T-helper 17 cell (primary cell): Measurements from ENCODE around the gene PCDHGB7. TPM values are rescaled to one million over a fixed set of nuclear protein-coding genes. Genes with fewer than 3 reads are reported as not detected.
"Not testable (repeated sequence)": the region's sequence is repeated elsewhere in the genome, so short reads cannot be mapped to it uniquely, and the experiment has no call there.

Source experiments
- ATAC-seq: fragments of 150-1000 bp; cut with Tn5 transposase; 2 replicates; pipeline ENCODE4 v1.10.0; 2021; ENCODE audit warnings: mild to moderate bottlenecking, moderate library complexity
- DNase-seq, 3 donors: peaks; one replicate each; pipeline versions ENCODE4 v3.0.0 to v3.0.0-alpha.2; 2020 to 2021
- H3K9me3 ChIP-seq: one replicate; pipeline ENCODE4 v1.7.0; 2013; ENCODE audit warnings: low read length, mild to moderate bottlenecking; ENCODE audit not compliant: control insufficient read depth, poor library complexity, severe bottlenecking
- H3K27ac Mint-ChIP-seq: one replicate; pipeline ENCODE4 v1.8.0; 2022; ENCODE audit warnings: mild to moderate bottlenecking, moderate library complexity, mixed read lengths
- H3K27me3 Mint-ChIP-seq: one replicate; pipeline ENCODE4 v1.8.0; 2022; ENCODE audit warnings: mixed read lengths
- H3K36me3 Mint-ChIP-seq: one replicate; pipeline ENCODE4 v1.8.0; 2022; ENCODE audit warnings: low read depth, mixed read lengths
- H3K4me1 Mint-ChIP-seq: one replicate; pipeline ENCODE4 v1.8.0; 2022; ENCODE audit warnings: mild to moderate bottlenecking, mixed read lengths
- H3K4me3 Mint-ChIP-seq: one replicate; pipeline ENCODE4 v1.8.0; 2022; ENCODE audit warnings: mild to moderate bottlenecking, moderate library complexity, mixed read lengths
- total RNA-seq, 4 donors: library from RNA in 2 of 4; stranded (reverse) in 2 of 4; gene quantifications; one replicate each; pipeline ENCODE4 v1.2.3 and lab custom pipeline; 2022 to 2026

Gene PCDHGB7
- total RNA-seq: not detected
- 0 to 0.08 reads per million in 2 donors for total RNA-seq (lab: John Stamatoyannopoulos, UW)

DNA sequence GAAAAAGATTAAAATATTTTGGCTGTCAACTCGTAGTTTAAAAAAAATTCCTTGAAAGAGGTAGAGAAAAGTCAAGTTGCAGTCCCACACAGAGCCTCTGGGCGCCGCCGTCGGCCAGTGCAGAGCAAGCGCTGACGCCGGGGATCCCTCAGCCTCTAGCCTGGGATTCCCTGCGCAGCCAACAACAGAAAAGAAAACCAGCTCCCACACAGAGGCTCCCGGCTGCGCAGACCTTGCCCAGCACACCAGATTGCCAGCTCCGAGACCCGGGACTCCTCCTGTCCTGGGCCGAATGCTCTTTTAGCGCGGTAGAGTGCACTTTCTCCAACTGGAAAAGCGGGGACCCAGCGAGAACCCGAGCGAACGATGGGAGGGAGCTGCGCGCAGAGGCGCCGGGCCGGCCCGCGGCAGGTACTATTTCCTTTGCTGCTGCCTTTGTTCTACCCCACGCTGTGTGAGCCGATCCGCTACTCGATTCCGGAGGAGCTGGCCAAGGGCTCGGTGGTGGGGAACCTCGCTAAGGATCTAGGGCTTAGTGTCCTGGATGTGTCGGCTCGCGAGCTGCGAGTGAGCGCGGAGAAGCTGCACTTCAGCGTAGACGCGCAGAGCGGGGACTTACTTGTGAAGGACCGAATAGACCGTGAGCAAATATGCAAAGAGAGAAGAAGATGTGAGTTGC lies at the start of gene PCDHGB7:
PCDHGB7 (plus strand) TSS at position 184 of the 679 bp plus-strand sequence; CDS start at position 367, 183 bp downstream.
- Mint-ChIP-seq H3K27me3 (peaks cover 80% of the 10 kb centered on the region), H3K27ac (peak within 1 kb of the TSS; percentile 60), H3K4me3 (peak within 1 kb of the TSS; percentile 43)
- H3K36me3 Mint-ChIP-seq, H3K4me1 Mint-ChIP-seq, H3K9me3 ChIP-seq: not testable (repeated sequence)
- DNase-seq (peak in 1 of 3 donors; percentile 38), ATAC-seq (peak; percentile 63)

DNA sequence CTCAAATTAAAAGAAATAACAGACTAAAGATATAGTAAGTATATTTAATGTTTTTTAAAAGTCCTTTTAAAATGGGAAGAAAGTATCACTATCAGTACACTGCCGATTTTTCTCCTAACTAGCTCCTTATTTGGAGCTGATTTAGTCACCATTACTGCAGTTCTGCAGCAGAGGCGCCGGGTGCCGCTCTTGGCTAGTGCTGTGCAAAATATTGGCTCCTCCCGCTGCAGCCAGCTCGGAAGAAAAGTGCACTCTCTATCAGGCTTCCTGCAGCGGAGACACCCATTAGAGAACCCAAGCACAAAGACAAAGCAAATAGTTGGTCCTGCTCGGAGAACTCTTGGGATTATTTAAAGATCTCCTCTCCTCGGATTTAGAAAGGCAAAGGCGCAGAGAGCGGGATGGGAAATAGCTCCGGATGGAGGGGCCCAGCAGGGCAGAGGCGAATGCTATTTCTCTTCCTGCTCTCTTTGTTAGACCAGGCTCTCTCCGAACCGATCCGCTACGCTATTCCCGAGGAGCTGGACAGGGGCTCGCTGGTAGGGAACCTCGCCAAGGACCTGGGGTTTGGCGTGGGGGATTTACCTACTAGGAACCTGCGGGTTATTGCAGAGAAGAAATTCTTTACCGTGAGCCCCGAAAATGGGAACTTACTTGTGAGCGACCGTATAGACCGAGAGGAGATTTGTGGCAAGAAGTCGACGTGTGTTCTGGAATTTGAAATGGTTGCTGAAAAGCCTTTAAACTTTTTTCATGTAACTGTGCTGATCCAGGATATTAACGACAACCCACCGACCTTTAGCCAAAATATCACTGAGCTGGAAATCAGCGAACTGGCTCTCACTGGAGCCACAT lies 47.3 kb upstream of the PCDHGB7 start, which contains the start of gene PCDHGB3:
PCDHGB3 (plus strand) TSS at position 249 of the 855 bp plus-strand sequence; CDS start at position 402, 153 bp downstream.
- H3K36me3 Mint-ChIP-seq: peaks cover 5% of the 10 kb centered on the region
- H3K27me3 Mint-ChIP-seq: peaks cover 41% of the 10 kb centered on the region
- H3K4me3 Mint-ChIP-seq: peak within 1 kb of the TSS; percentile 82
- no peaks in the 10 kb centered on the region for H3K4me1 Mint-ChIP-seq
- no peak within 1 kb of the TSS for H3K27ac Mint-ChIP-seq
- peaks cover 12% of the 10 kb centered on the region for H3K9me3 ChIP-seq
- ATAC-seq: peak; percentile 83
- DNase-seq: no peak

DNA sequence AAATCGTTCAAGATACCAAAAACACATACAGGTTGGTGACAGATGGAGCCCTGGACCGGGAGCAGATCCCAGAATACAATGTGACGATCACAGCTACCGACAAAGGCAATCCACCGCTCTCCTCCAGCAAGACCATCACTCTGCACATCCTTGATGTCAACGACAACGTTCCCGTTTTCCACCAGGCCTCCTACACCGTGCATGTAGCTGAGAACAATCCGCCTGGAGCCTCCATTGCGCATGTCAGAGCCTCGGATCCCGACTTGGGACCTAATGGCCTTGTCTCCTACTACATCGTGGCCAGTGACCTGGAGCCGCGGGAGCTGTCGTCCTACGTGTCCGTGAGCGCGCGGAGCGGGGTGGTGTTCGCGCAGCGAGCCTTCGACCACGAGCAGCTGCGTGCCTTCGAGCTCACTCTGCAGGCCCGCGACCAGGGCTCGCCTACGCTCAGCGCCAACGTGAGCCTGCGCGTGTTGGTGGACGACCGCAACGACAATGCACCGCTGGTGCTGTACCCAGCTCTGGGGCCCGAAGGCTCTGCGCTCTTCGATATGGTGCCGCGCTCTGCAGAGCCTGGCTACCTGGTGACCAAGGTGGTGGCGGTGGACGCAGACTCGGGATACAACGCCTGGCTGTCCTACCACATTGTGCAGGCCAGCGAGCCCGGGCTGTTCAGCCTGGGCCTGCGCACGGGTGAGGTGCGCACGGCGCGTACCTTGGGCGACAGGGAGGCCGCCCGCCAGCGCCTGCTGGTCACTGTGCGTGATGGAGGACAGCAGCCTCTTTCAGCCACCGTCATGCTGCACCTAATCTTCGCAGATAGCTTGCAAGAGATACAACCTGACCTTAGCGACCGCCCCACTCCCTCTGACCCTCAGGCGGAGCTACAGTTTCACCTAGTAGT lies 45.7 kb upstream of the PCDHGB7 start:
- H3K4me1 Mint-ChIP-seq: no peaks in the 10 kb centered on the region
- peaks cover 5% of the 10 kb centered on the region for H3K9me3 ChIP-seq
- no peak overlapping the region for H3K4me3 Mint-ChIP-seq
- H3K36me3 Mint-ChIP-seq: peaks cover 2% of the 10 kb centered on the region
- H3K27ac Mint-ChIP-seq: peak overlapping the region; percentile 53
- DNase-seq (no peak), ATAC-seq (no peak)
- H3K27me3 Mint-ChIP-seq: peaks cover 27% of the 10 kb centered on the region

GRCh38 chr5:141373673-141374317 lies 43.7 kb upstream of the PCDHGB7 start, which contains the start of gene PCDHGA6:
Gene PCDHGA6, plus strand, starts transcription at chr5:141373891. Its CDS starts 193 bp downstream, at chr5:141374084.
- Mint-ChIP-seq H3K4me3 (peak within 1 kb of the TSS; percentile 33), H3K4me1 (no peaks in the 10 kb centered on the region), H3K27me3 (peaks cover 27% of the 10 kb centered on the region), H3K27ac (peak within 1 kb of the TSS; percentile 53), H3K36me3 (peaks cover 2% of the 10 kb centered on the region)
- H3K9me3 ChIP-seq: peaks cover 5% of the 10 kb centered on the region
- no peak for ATAC-seq
- DNase-seq: no peak

GRCh38 chr5:141374627-141375026 lies 42.9 kb upstream of the PCDHGB7 start:
- peaks cover 27% of the 10 kb centered on the region for H3K27me3 Mint-ChIP-seq
- H3K36me3 Mint-ChIP-seq: peaks cover 2% of the 10 kb centered on the region
- DNase-seq (no peak), ATAC-seq (no peak)
- no peak overlapping the region for H3K27ac Mint-ChIP-seq
- no peaks in the 10 kb centered on the region for H3K4me1 Mint-ChIP-seq
- H3K9me3 ChIP-seq: peaks cover 5% of the 10 kb centered on the region
- H3K4me3 Mint-ChIP-seq: no peak overlapping the region

DNA sequence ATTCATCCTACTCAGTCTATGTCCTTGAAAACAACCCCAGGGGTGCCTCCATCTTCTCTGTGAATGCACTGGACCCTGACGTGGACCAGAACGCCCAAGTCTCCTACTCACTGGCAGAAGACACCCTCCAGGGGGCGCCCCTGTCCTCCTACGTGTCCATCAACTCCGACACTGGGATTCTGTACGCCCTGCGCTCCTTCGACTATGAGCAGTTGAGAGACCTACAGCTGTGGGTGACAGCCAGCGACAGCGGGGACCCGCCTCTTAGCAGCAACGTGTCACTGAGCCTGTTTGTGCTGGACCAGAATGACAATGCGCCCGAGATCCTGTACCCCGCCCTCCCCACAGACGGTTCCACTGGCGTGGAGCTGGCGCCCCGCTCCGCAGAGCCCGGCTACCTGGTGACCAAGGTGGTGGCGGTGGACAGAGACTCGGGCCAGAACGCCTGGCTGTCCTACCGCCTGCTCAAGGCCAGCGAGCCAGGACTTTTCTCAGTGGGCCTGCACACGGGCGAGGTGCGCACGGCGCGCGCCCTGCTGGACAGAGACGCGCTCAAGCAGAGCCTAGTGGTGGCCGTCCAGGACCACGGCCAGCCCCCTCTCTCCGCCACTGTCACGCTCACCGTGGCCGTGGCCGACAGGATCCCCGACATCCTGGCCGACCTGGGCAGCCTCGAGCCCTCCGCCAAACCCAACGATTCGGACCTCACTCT lies 41.9 kb upstream of the PCDHGB7 start:
- H3K4me3 Mint-ChIP-seq, H3K27ac Mint-ChIP-seq, ATAC-seq, DNase-seq, H3K36me3 Mint-ChIP-seq, H3K9me3 ChIP-seq, H3K4me1 Mint-ChIP-seq: not testable (repeated sequence)
- H3K27me3 Mint-ChIP-seq: peaks cover 27% of the 10 kb centered on the region

GRCh38 chr5:141382469-141383294 lies 34.8 kb upstream of the PCDHGB7 start, which contains the start of gene PCDHGA7:
Gene PCDHGA7, plus strand, starts transcription at chr5:141382742. Its CDS starts 158 bp downstream, at chr5:141382900.
- peak within 1 kb of the TSS; percentile 42 for H3K4me3 Mint-ChIP-seq
- no peaks in the 10 kb centered on the region for H3K36me3 Mint-ChIP-seq
- no peak within 1 kb of the TSS for H3K27ac Mint-ChIP-seq
- peaks cover 47% of the 10 kb centered on the region for H3K27me3 Mint-ChIP-seq
- ATAC-seq: no peak
- H3K4me1 Mint-ChIP-seq: no peaks in the 10 kb centered on the region
- peaks cover 19% of the 10 kb centered on the region for H3K9me3 ChIP-seq
- no peak for DNase-seq

GRCh38 chr5:141383345-141383744 lies 34.1 kb upstream of the PCDHGB7 start:
- no peaks in the 10 kb centered on the region for H3K36me3 Mint-ChIP-seq
- no peak for ATAC-seq
- no peak for DNase-seq
- no peak overlapping the region for H3K4me3 Mint-ChIP-seq
- H3K9me3 ChIP-seq: peaks cover 19% of the 10 kb centered on the region
- no peaks in the 10 kb centered on the region for H3K4me1 Mint-ChIP-seq
- H3K27me3 Mint-ChIP-seq: peaks cover 49% of the 10 kb centered on the region
- no peak overlapping the region for H3K27ac Mint-ChIP-seq

DNA sequence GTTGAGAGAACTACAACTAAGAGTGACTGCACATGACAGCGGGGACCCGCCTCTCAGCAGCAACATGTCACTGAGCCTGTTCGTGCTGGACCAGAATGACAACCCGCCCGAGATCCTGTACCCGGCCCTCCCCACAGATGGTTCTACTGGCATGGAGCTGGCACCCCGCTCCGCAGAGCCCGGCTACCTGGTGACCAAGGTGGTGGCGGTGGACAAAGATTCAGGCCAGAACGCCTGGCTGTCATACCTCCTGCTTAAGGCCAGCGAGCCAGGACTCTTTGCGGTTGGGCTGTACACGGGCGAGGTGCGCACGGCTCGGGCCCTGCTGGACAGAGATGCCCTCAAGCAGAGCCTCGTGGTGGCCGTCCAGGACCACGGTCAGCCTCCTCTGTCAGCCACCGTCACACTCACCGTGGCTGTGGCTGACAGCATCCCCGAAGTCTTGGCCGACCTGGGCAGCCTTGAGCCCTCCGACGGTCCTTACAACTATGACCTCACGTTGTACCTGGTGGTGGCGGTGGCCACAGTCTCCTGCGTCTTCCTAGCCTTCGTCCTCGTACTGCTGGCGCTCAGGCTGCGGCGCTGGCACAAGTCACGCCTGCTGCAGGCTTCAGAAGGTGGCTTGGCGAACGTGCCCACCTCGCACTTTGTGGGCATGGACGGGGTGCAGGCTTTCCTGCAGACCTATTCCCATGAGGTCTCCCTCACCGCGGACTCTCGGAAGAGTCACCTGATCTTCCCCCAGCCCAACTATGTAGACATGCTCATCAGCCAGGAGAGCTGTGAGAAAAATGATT lies 32.8 kb upstream of the PCDHGB7 start:
- ATAC-seq: no peak

GRCh38 chr5:141387557-141388311 lies 29.7 kb upstream of the PCDHGB7 start, which contains the start of gene PCDHGB4:
Gene PCDHGB4, plus strand, starts transcription at chr5:141387698. Its CDS starts 187 bp downstream, at chr5:141387885.
- peaks cover 24% of the 10 kb centered on the region for H3K9me3 ChIP-seq
- Mint-ChIP-seq H3K27me3 (peaks cover 51% of the 10 kb centered on the region), H3K4me3 (peak within 1 kb of the TSS; percentile 53)
- not testable (repeated sequence) for DNase-seq, H3K36me3 Mint-ChIP-seq, H3K27ac Mint-ChIP-seq, H3K4me1 Mint-ChIP-seq
- peak; percentile 75 for ATAC-seq

More for the DNA sequence above, 32.8 kb upstream of the PCDHGB7 start:
- no peak for DNase-seq
- Mint-ChIP-seq H3K36me3 (peaks cover 2% of the 10 kb centered on the region), H3K4me3 (no peak overlapping the region), H3K27me3 (peaks cover 54% of the 10 kb centered on the region), H3K4me1 (no peaks in the 10 kb centered on the region), H3K27ac (no peak overlapping the region)
- H3K9me3 ChIP-seq: peaks cover 22% of the 10 kb centered on the region
